Measurements from ENCODE around the gene TMPRSS4. TPM values are rescaled to one million over a fixed set of nuclear protein-coding genes. Genes with fewer than 3 reads are reported as not detected.

The TMPRSS4 gene
- total and polyA plus RNA-seq, 2 of the 13 experiments (the other 11 are each of a cell fraction or from before 2014, with no cell fraction given): 0.32 TPM; not detected in 1

DNA sequence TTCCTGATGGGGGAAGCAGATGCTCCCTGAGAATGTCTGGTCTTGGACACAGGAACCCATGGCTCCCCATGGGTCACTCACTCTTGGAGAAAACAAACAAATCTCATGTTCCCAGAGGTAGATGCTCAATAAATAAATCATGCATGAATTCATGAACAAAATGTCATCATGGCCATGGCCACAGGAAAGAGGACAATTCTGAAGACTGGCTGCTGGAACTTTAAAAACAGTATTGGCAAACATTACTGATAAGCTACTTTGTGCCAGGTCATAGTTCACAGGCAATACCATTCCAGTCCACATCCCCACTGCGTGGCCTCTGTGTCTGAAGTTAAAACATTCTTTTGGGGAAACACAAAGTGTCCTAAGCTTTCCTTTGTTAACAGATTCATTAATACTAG lies 19.1 kb downstream of the TMPRSS4 start (continued):
- TF ChIP-seq, protein P1, sequence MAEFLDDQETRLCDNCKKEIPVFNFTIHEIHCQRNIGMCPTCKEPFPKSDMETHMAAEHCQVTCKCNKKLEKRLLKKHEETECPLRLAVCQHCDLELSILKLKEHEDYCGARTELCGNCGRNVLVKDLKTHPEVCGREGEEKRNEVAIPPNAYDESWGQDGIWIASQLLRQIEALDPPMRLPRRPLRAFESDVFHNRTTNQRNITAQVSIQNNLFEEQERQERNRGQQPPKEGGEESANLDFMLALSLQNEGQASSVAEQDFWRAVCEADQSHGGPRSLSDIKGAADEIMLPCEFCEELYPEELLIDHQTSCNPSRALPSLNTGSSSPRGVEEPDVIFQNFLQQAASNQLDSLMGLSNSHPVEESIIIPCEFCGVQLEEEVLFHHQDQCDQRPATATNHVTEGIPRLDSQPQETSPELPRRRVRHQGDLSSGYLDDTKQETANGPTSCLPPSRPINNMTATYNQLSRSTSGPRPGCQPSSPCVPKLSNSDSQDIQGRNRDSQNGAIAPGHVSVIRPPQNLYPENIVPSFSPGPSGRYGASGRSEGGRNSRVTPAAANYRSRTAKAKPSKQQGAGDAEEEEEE (CRISPR knock-in tag; IDR thresholded peaks at IDR 0.05; ENCODE audit: borderline replicate concordance): no peak
- TF ChIP-seq, protein P2, sequence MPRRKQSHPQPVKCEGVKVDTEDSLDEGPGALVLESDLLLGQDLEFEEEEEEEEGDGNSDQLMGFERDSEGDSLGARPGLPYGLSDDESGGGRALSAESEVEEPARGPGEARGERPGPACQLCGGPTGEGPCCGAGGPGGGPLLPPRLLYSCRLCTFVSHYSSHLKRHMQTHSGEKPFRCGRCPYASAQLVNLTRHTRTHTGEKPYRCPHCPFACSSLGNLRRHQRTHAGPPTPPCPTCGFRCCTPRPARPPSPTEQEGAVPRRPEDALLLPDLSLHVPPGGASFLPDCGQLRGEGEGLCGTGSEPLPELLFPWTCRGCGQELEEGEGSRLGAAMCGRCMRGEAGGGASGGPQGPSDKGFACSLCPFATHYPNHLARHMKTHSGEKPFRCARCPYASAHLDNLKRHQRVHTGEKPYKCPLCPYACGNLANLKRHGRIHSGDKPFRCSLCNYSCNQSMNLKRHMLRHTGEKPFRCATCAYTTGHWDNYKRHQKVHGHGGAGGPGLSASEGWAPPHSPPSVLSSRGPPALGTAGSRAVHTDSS (CRISPR knock-in tag; conservative IDR thresholded peaks at IDR 0.05): no peak
- TF ChIP-seq ZNF354B (CRISPR knock-in tag; IDR thresholded peaks at IDR 0.05) (no peak), ZNF260 (CRISPR knock-in tag; IDR thresholded peaks at IDR 0.05; ENCODE audit: borderline replicate concordance, low read depth) (no peak), SP5 (CRISPR knock-in tag; IDR thresholded peaks at IDR 0.05; ENCODE audit: borderline replicate concordance, low read depth) (peak; percentile 39; the same call in 1 of the 2 replicates), ZNF615 (CRISPR knock-in tag; IDR thresholded peaks at IDR 0.05; ENCODE audit: borderline replicate concordance) (no peak), ZNF878 (CRISPR knock-in tag; IDR thresholded peaks at IDR 0.05) (peak; percentile 57; the same call in 1 of the 2 replicates), ZSCAN29 (CRISPR knock-in tag; conservative IDR thresholded peaks at IDR 0.05) (no peak), XRCC5 (optimal IDR thresholded peaks at IDR 0.05; ENCODE audit: low read length) (no peak), ZNF468 (CRISPR knock-in tag; IDR thresholded peaks at IDR 0.05) (no peak), MZF1 (CRISPR knock-in tag; IDR thresholded peaks at IDR 0.05; ENCODE audit: borderline replicate concordance) (no peak), ZNF143 (CRISPR knock-in tag; IDR thresholded peaks at IDR 0.05) (no peak), MAFF (IDR thresholded peaks at IDR 0.05; ENCODE audit: low read depth, low read length) (no peak), NBN (conservative IDR thresholded peaks at IDR 0.05) (no peak), RNF219 (CRISPR knock-in tag; IDR thresholded peaks at IDR 0.05) (no peak), ZNF619 (CRISPR knock-in tag; IDR thresholded peaks at IDR 0.05) (no peak)
- TF ChIP-seq, protein P3, sequence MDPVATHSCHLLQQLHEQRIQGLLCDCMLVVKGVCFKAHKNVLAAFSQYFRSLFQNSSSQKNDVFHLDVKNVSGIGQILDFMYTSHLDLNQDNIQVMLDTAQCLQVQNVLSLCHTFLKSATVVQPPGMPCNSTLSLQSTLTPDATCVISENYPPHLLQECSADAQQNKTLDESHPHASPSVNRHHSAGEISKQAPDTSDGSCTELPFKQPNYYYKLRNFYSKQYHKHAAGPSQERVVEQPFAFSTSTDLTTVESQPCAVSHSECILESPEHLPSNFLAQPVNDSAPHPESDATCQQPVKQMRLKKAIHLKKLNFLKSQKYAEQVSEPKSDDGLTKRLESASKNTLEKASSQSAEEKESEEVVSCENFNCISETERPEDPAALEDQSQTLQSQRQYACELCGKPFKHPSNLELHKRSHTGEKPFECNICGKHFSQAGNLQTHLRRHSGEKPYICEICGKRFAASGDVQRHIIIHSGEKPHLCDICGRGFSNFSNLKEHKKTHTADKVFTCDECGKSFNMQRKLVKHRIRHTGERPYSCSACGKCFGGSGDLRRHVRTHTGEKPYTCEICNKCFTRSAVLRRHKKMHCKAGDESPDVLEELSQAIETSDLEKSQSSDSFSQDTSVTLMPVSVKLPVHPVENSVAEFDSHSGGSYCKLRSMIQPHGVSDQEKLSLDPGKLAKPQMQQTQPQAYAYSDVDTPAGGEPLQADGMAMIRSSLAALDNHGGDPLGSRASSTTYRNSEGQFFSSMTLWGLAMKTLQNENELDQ (CRISPR knock-in tag; IDR thresholded peaks at IDR 0.05; ENCODE audit: borderline replicate concordance): no peak
- TF ChIP-seq, protein P4, sequence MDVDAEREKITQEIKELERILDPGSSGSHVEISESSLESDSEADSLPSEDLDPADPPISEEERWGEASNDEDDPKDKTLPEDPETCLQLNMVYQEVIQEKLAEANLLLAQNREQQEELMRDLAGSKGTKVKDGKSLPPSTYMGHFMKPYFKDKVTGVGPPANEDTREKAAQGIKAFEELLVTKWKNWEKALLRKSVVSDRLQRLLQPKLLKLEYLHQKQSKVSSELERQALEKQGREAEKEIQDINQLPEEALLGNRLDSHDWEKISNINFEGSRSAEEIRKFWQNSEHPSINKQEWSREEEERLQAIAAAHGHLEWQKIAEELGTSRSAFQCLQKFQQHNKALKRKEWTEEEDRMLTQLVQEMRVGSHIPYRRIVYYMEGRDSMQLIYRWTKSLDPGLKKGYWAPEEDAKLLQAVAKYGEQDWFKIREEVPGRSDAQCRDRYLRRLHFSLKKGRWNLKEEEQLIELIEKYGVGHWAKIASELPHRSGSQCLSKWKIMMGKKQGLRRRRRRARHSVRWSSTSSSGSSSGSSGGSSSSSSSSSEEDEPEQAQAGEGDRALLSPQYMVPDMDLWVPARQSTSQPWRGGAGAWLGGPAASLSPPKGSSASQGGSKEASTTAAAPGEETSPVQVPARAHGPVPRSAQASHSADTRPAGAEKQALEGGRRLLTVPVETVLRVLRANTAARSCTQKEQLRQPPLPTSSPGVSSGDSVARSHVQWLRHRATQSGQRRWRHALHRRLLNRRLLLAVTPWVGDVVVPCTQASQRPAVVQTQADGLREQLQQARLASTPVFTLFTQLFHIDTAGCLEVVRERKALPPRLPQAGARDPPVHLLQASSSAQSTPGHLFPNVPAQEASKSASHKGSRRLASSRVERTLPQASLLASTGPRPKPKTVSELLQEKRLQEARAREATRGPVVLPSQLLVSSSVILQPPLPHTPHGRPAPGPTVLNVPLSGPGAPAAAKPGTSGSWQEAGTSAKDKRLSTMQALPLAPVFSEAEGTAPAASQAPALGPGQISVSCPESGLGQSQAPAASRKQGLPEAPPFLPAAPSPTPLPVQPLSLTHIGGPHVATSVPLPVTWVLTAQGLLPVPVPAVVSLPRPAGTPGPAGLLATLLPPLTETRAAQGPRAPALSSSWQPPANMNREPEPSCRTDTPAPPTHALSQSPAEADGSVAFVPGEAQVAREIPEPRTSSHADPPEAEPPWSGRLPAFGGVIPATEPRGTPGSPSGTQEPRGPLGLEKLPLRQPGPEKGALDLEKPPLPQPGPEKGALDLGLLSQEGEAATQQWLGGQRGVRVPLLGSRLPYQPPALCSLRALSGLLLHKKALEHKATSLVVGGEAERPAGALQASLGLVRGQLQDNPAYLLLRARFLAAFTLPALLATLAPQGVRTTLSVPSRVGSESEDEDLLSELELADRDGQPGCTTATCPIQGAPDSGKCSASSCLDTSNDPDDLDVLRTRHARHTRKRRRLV (CRISPR knock-in tag; IDR thresholded peaks at IDR 0.05): no peak

Data from HepG2 (cell line).